B cell (primary cell): ENCODE data around the gene ANO5. TPM values are rescaled to one million over a fixed set of nuclear protein-coding genes. Genes with fewer than 3 reads are reported as not detected.

Experiments used
- ATAC-seq: fragments of 200-7000 bp; cut with Tn5 transposase; one replicate; pipeline ENCODE4 v1.10.0; 2021; ENCODE audit warnings: low read depth, mild to moderate bottlenecking, moderate number of reproducible peaks, moderate library complexity
- CTCF ChIA-PET: fragments of 350-600 bp; sonication (Branson Sonifier 250); formaldehyde crosslinking; loops from one replicate; lab custom pipeline; 2021; ENCODE audit warnings: antibody characterized with exemption, inconsistent platforms; lab: Charles Lee
- POLR2A ChIA-PET: fragments of 350-600 bp; sonication (Branson Sonifier 250); formaldehyde crosslinking; loops from one replicate; lab custom pipeline; 2021; ENCODE audit warnings: antibody characterized with exemption; lab: Charles Lee
- DNase-seq: peaks from one replicate; pipeline ENCODE4 v3.0.0; 2013
- H2AFZ ChIP-seq: 2 replicates; pipeline ENCODE4 v1.6.1; 2012; ENCODE audit warnings: mild to moderate bottlenecking, low read depth, low read length; ENCODE audit not compliant: insufficient read depth, poor library complexity, severe bottlenecking
- H3K27ac ChIP-seq, 2 donors: 1 replicate in 1 of 2; 2 replicates in 1 of 2; pipeline ENCODE4 v1.5.1; 2012 to 2013; ENCODE audit warnings: low read length in 2 of 2, mild to moderate bottlenecking in 2 of 2, moderate library complexity in 1 of 2
- H3K27me3 ChIP-seq, 4 experiments: fragments of 200-600 bp in 1 of 4; sonication (generic) in 1 of 4; replicated peaks in 1 of 4; 1 replicate in 2 of 4; 2 replicates in 2 of 4; pipeline versions ENCODE4 v1.6.1 to v1.7.0; 2013 to 2016; ENCODE audit warnings: low read length in 3 of 4, mild to moderate bottlenecking in 2 of 4, mixed read lengths in 1 of 4, moderate library complexity in 1 of 4; ENCODE audit not compliant: insufficient read depth in 4 of 4, control insufficient read depth in 3 of 4; ENCODE audit errors: control extremely low read depth in 1 of 4
- H3K36me3 ChIP-seq, 2 experiments: replicated peaks in 1 of 2; 1 replicate in 1 of 2; 2 replicates in 1 of 2; pipeline versions ENCODE4 v1.6.1 to v1.7.1; 2013; ENCODE audit warnings: low read length in 1 of 2; ENCODE audit not compliant: insufficient read depth in 2 of 2, control insufficient read depth in 1 of 2; ENCODE audit errors: control extremely low read depth in 1 of 2, extremely low read depth in 1 of 2
- H3K4me1 ChIP-seq, 2 donors: fragments of 200-600 bp in 1 of 2; sonication (generic) in 1 of 2; 1 replicate in 1 of 2; 2 replicates in 1 of 2; pipeline versions ENCODE4 v1.5.1 to v1.6.1; 2013 to 2017; ENCODE audit warnings: low read length in 2 of 2; ENCODE audit not compliant: control insufficient read depth in 2 of 2, insufficient read depth in 2 of 2
- H3K4me2 ChIP-seq: replicated peaks from 2 replicates; pipeline ENCODE3; 2012; ENCODE audit warnings: mild to moderate bottlenecking, low read depth, low read length; ENCODE audit not compliant: poor library complexity, severe bottlenecking
- H3K4me3 ChIP-seq, 5 experiments: fragments of 200-600 bp in 1 of 5; sonication (generic) in 1 of 5; 1 replicate in 3 of 5; 2 replicates in 2 of 5; pipeline versions ENCODE4 v1.5.1 to v1.7.0; 2011 to 2016; ENCODE audit warnings: low read length in 4 of 5, mild to moderate bottlenecking in 4 of 5, low read depth in 2 of 5, control low read depth in 1 of 5, moderate library complexity in 1 of 5; ENCODE audit not compliant: insufficient read depth in 1 of 5; ENCODE audit errors: control extremely low read depth in 1 of 5, extremely low read depth in 1 of 5
- H3K79me2 ChIP-seq: fragments of 200-600 bp; sonication (generic); one replicate; pipeline ENCODE4 v1.6.0; 2016; ENCODE audit warnings: low read length; ENCODE audit not compliant: control insufficient read depth, insufficient read depth
- H3K9ac ChIP-seq: fragments of 200-600 bp; sonication (generic); 2 replicates; pipeline ENCODE4 v1.6.1; 2017; ENCODE audit warnings: mild to moderate bottlenecking, low read length, moderate library complexity
- H3K9me3 ChIP-seq, 3 donors: one replicate each; pipeline versions ENCODE4 v1.6.1 to v1.7.1; 2013; ENCODE audit warnings: low read length in 2 of 3; ENCODE audit not compliant: control insufficient read depth in 2 of 3, insufficient read depth in 1 of 3; ENCODE audit errors: control extremely low read depth in 1 of 3
- H4K20me1 ChIP-seq: 2 replicates; pipeline ENCODE4 v1.6.0; 2012; ENCODE audit warnings: mild to moderate bottlenecking, low read length; ENCODE audit not compliant: insufficient read depth, control insufficient read depth, poor library complexity, severe bottlenecking
- H3K27ac Mint-ChIP-seq: one replicate; pipeline ENCODE4 v1.8.0; 2021; ENCODE audit warnings: mixed read lengths
- H3K27me3 Mint-ChIP-seq: one replicate; pipeline ENCODE4 v1.8.0; 2021; ENCODE audit warnings: mixed read lengths
- H3K4me1 Mint-ChIP-seq: one replicate; pipeline ENCODE4 v1.8.0; 2021; ENCODE audit warnings: mixed read lengths
- H3K4me3 Mint-ChIP-seq: one replicate; pipeline ENCODE4 v1.8.0; 2021; ENCODE audit warnings: mixed read lengths
- H3K9me3 Mint-ChIP-seq: one replicate; pipeline ENCODE4 v1.8.0; 2022; ENCODE audit warnings: mixed read lengths; ENCODE audit not compliant: insufficient read depth
- CTCF ChIP-seq: fragments of 200-600 bp; IDR thresholded peaks from one replicate; pipeline ENCODE4 v1.8.0; 2022; ENCODE audit warnings: antibody characterized with exemption, mild to moderate bottlenecking
- EZH2 ChIP-seq: IDR thresholded peaks from 2 replicates; pipeline ENCODE4 v1.6.1; 2012; ENCODE audit warnings: borderline replicate concordance, low read depth, mild to moderate bottlenecking, moderate library complexity, low read length; ENCODE audit not compliant: insufficient read depth, poor library complexity, severe bottlenecking
- WGBS: methylation state at CpG from one replicate; pipeline ENCODE4 v1.1.5; 2013; ENCODE audit warnings: missing lambda C conversion rate; ENCODE audit not compliant: insufficient coverage; 5-methylcytosine and 5-hydroxymethylcytosine counted together
- intact Hi-C: fragments of 100-400 bp; cut with micrococcal nuclease; formaldehyde crosslinking; loops from one replicate; pipeline ENCODE4 v1.10.0; 2022
- polyA plus RNA-seq: library from polyadenylated mRNA; depleted of rRNA; stranded (reverse); fragments of >200 nt; gene quantifications from 2 replicates; pipeline ENCODE4 v1.2.3, GENCODE V29; 2012
- total RNA-seq, 2 donors: library from RNA; stranded (reverse); fragments of 120-200 nt in 1 of 2; gene quantifications; 1 replicate in 1 of 2; 2 replicates in 1 of 2; pipeline versions ENCODE4 v1.2.3 to v1.2.4, GENCODE V29; 2013 to 2022

Gene ANO5
- total and polyA plus RNA-seq, 2 donors (not counting 1 experiment from before 2014, with no cell fraction given): not detected

- H3K4me3 Mint-ChIP-seq: no peak overlapping the region
- peaks cover 17% of the 10 kb centered on the region for H3K4me1 Mint-ChIP-seq
- Histone ChIP-seq H3K9ac (no peak overlapping the region), H4K20me1 (no peaks in the 10 kb centered on the region), H3K27me3 (peaks cover 0 to 13% (median 8%) of the 10 kb centered on the region in 4 experiments), H3K4me3 (no peak overlapping the region), H3K27ac (no peak overlapping the region), H3K4me1 (peaks cover 14 to 17% of the 10 kb centered on the region in 2 donors), H3K79me2 (no peaks in the 10 kb centered on the region), H3K36me3 (no peaks in the 10 kb centered on the region), H3K4me2 (no peak overlapping the region), H2AFZ (no peak overlapping the region), H3K9me3 (no peaks in the 10 kb centered on the region)
- H3K27me3 Mint-ChIP-seq: peaks cover 27% of the 10 kb centered on the region
- H3K27ac Mint-ChIP-seq: no peak overlapping the region
- H3K9me3 Mint-ChIP-seq: no peaks in the 10 kb centered on the region
- no peak for DNase-seq
- intact Hi-C loops: no loop called here
- no CpG with 5 or more reads among the region's 2 CpGs for WGBS
- CTCF ChIA-PET: no interaction called here
- ATAC-seq: no peak
- POLR2A ChIA-PET: no interaction called here
- TF ChIP-seq CTCF: no peak
- TF ChIP-seq EZH2: no peak
Measured at GRCh38 chr11:22194907-22195306, 2.0 kb downstream of the ANO5 start.

DNA sequence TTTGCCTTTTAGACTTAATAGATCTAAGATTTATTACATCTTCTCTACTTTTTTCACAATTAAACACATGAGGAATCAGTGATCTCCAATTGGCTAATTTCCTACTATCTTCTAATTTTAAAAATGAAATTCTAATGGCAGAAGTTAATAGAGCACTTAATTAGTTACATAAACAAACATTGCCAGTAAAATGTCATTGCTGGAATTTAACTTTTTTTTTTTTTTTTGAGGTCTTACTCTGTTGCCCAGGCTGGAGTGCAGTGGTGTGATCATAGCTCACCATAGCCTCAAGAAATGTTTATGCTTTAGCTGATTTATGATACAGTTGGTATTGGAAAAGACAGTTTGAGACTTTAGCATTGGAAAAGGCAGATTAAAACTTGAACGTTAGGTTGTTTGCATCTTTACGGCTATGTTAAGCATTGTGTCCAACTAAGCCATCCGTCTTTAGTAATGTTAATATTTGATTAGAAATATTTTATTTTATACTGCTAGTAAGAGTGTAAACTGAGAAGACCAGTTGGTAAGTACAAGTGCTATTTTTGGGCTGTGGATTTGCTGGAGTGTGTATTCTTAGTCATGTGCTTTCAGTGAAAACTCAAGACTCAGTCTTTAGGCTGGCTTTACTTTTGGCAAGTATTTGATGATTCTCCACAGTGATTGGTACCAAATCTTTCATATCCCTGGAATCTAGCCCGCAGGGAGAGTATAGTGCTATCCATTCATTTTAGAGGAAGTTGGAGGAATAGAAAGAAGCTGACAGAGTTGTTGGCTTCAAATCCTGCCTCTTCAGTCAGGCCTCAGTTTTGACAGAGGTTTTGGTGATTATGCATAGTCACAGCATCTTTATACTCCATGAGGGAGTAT is 4.5 kb downstream of the ANO5 start:
- Histone ChIP-seq H3K79me2 (no peaks in the 10 kb centered on the region), H2AFZ (no peak overlapping the region), H3K27me3 (peaks cover 0 to 12% (median 6%) of the 10 kb centered on the region in 4 experiments), H3K27ac (no peak overlapping the region), H3K36me3 (no peaks in the 10 kb centered on the region), H3K4me2 (no peak overlapping the region), H4K20me1 (no peaks in the 10 kb centered on the region), H3K9ac (no peak overlapping the region), H3K9me3 (no peaks in the 10 kb centered on the region), H3K4me1 (peaks cover 12 to 14% of the 10 kb centered on the region in 2 donors), H3K4me3 (no peak overlapping the region)
- peaks cover 14% of the 10 kb centered on the region for H3K4me1 Mint-ChIP-seq
- POLR2A ChIA-PET: no interaction called here
- no CpG with 5 or more reads among the region's 4 CpGs for WGBS
- ATAC-seq (no peak), DNase-seq (no peak)
- H3K4me3 Mint-ChIP-seq: no peak overlapping the region
- TF ChIP-seq EZH2: no peak
- TF ChIP-seq CTCF: no peak
- peaks cover 14% of the 10 kb centered on the region for H3K27me3 Mint-ChIP-seq
- intact Hi-C loops: no loop called here
- H3K9me3 Mint-ChIP-seq: no peaks in the 10 kb centered on the region
- H3K27ac Mint-ChIP-seq: no peak overlapping the region
- CTCF ChIA-PET: no interaction called here
